ACC112 (cell line): ENCODE results near the gene SF3B5.

Experiments used
- H2AFZ ChIP-seq: fragments of 200-600 bp; sonication (generic); one replicate; pipeline ENCODE4 v1.6.0; 2017; ENCODE audit warnings: antibody characterized with exemption, low read length; ENCODE audit not compliant: unreplicated experiment
- H3K27ac ChIP-seq: fragments of 200-600 bp; sonication (generic); 2 replicates; pipeline ENCODE4 v1.5.1; 2014; ENCODE audit warnings: low read depth, mild to moderate bottlenecking, antibody characterized with exemption, low read length, moderate library complexity
- H3K27me3 ChIP-seq: fragments of 200-600 bp; sonication (generic); 2 replicates; pipeline ENCODE4 v1.6.1; 2014; ENCODE audit warnings: mild to moderate bottlenecking, antibody characterized with exemption, low read length, moderate library complexity, mixed read lengths; ENCODE audit not compliant: insufficient read depth
- H3K36me3 ChIP-seq: fragments of 200-600 bp; sonication (generic); 2 replicates; pipeline ENCODE4 v1.6.1; 2016; ENCODE audit warnings: mild to moderate bottlenecking, antibody characterized with exemption, low read length, moderate library complexity, mixed read lengths; ENCODE audit not compliant: insufficient read depth
- H3K4me1 ChIP-seq: fragments of 200-600 bp; sonication (generic); one replicate; pipeline ENCODE4 v1.6.1; 2016; ENCODE audit warnings: low read length, mixed read lengths; ENCODE audit not compliant: insufficient read depth, unreplicated experiment, control insufficient read depth
- H3K4me3 ChIP-seq: fragments of 200-600 bp; sonication (generic); 2 replicates; pipeline ENCODE4 v1.5.1; 2014; ENCODE audit warnings: mild to moderate bottlenecking, low read depth, low read length
- H3K79me2 ChIP-seq: fragments of 200-600 bp; sonication (generic); one replicate; pipeline ENCODE4 v1.6.0; 2016; ENCODE audit warnings: low read length; ENCODE audit not compliant: control insufficient read depth, unreplicated experiment, insufficient read depth

Gene SF3B5

DNA sequence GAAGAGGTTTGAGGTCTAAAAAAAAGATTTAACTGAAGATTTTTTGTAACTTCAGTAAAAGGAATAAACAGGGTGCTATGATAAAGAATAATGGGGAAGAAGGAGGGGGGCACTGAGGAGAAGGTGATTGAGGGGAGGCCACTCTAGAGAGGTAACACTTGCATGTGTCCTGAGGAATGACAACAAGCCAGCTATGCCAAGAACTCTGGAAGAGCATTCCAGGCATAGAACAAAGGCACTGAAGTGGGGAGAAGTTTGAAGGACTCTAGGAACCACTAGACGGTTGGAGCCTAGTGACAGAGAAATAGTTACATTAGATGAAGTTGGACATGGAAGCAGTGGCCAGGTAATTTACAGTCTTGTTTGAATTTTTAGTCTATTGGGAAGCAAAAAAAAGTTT is 10.8 kb upstream of the SF3B5 start:
- Histone ChIP-seq H2AFZ (no peak overlapping the region), H3K36me3 (no peaks in the 10 kb centered on the region), H3K27ac (no peak overlapping the region), H3K27me3 (no peaks in the 10 kb centered on the region), H3K4me1 (no peaks in the 10 kb centered on the region), H3K79me2 (no peaks in the 10 kb centered on the region), H3K4me3 (no peak overlapping the region)

DNA sequence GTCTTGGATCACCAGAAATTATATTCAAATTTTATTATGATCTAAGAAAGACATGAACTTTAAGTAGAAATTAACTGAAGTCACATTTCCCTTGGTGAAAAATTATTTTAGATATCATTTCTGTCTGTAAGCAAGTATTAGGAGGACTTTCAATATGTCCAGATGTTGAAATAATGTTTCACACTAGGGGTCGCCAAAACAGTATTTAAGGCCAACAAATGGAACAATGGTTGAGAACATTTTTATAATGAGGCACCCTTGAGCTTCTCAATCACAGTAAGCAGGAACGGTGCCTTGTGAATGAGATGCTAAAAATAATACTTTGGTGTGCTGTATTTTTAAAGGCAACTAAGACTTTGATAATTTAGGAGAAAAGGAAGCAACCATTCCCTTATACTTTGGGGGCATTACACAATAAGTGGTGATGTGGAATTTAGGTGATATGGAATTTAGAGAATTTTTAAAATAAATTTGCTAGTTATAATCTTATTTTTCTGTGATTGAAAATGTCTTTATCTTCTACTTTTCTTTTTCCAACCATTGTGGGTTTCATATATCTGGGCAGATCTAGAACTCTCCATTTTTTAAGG is 9.6 kb upstream of the SF3B5 start:
- no peaks in the 10 kb centered on the region for H3K4me1 ChIP-seq
- no peaks in the 10 kb centered on the region for H3K79me2 ChIP-seq
- H3K27me3 ChIP-seq = no peaks in the 10 kb centered on the region
- no peaks in the 10 kb centered on the region for H3K36me3 ChIP-seq
- H3K27ac ChIP-seq = no peak overlapping the region
- H3K4me3 ChIP-seq = no peak overlapping the region
- peak overlapping the region; percentile 6 for H2AFZ ChIP-seq

DNA sequence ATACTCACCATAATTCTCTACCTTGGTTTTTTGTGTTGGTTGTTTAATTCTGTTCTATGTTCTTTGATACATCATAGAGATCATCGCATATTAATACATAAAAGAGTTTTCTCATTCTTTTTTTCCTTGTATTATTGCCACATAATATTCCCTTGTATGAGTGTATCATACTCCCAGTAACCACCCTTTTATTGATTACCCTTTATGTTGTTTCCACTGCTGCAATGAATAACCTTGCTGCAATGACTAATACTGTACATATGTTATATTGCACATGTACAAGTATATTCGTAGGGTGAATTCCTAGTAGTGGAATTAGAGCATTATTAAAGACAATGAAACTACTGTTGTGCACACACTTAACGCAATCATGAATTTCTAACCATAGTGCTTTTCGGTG is 9.1 kb upstream of the SF3B5 start:
- Histone ChIP-seq H3K27ac (no peak overlapping the region), H3K27me3 (no peaks in the 10 kb centered on the region), H3K4me1 (no peaks in the 10 kb centered on the region), H3K36me3 (no peaks in the 10 kb centered on the region), H3K4me3 (no peak overlapping the region), H2AFZ (no peak overlapping the region), H3K79me2 (no peaks in the 10 kb centered on the region)

DNA sequence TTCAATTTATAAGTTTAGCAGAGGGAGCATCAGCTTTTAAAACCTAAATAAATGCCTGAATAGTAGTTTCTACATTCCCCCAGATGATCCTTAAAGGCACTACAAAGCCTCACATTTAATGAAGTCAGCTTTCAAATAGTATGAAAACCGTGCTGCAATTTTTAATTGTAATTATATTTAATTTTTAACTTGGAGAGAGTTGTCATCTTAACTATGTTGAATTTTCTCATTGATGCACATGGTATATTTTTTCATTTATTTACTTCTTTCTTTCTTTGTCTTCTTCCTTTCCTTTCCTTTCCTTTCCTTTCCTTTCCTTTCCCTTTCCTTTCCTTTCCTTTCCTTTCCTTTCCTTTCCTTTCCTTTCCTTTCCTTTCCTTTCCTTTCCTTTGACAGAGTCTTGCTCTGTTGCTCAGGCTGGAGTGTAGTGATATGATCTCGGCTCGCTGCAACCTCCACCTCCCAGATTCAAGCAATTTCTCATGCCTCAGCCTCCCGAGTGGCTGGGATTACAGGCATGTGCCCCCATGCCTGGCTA is 7.7 kb upstream of the SF3B5 start:
- Histone ChIP-seq H3K27ac (no peak overlapping the region), H3K4me3 (no peak overlapping the region), H2AFZ (no peak overlapping the region), H3K79me2 (no peaks in the 10 kb centered on the region), H3K36me3 (no peaks in the 10 kb centered on the region), H3K27me3 (no peaks in the 10 kb centered on the region), H3K4me1 (no peaks in the 10 kb centered on the region)

DNA sequence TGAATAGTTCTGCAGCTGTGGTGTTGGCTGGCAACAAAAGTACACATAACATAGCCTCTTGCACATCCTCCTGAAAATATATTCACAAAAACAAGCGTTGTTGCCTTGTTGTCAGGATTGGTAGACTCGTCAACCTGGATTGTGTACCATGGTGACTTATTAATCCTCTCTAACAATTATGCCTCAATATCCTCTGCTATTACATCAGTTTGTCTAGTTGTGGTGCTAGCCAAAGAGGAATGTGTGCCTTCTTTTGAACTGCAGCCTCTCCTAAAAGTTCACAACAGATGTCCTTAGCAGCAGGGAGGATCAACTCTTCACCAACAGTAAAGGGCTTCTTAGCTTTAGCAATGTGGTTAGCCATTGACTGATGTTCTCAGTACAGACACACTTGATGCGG is 3.6 kb upstream of the SF3B5 start:
- Histone ChIP-seq H3K79me2 (peaks cover 14% of the 10 kb centered on the region), H3K36me3 (no peaks in the 10 kb centered on the region), H3K27me3 (no peaks in the 10 kb centered on the region), H3K4me3 (no peak overlapping the region), H3K27ac (no peak overlapping the region), H3K4me1 (peaks cover 5% of the 10 kb centered on the region), H2AFZ (no peak overlapping the region)

DNA sequence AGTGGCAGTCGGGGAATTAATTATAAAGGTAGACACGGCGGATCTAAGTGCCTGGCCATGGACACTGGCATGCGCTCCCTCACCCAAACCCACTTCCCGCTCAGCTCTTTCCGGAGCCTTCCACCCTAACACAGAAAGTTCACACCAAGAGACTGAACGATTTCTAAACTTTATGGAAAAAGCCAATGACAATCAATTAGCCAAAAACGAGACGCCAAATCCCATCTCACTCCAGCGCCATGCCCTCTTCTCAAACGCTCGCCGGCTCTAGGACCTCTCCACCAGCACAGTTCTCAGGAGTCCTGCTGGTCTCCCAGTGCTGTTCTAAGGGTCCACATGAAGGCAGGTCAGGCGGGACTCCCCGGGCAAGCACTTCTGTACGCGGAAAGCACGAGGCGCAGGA is 641 bp downstream of the SF3B5 start:
- Histone ChIP-seq H3K27ac (peak overlapping the region; percentile 53; the same call in 1 of the 2 replicates), H3K27me3 (no peaks in the 10 kb centered on the region), H3K36me3 (no peaks in the 10 kb centered on the region), H3K4me3 (peak overlapping the region; percentile 89), H3K4me1 (peaks cover 18% of the 10 kb centered on the region), H3K79me2 (peaks cover 21% of the 10 kb centered on the region), H2AFZ (peak overlapping the region; percentile 51)

DNA sequence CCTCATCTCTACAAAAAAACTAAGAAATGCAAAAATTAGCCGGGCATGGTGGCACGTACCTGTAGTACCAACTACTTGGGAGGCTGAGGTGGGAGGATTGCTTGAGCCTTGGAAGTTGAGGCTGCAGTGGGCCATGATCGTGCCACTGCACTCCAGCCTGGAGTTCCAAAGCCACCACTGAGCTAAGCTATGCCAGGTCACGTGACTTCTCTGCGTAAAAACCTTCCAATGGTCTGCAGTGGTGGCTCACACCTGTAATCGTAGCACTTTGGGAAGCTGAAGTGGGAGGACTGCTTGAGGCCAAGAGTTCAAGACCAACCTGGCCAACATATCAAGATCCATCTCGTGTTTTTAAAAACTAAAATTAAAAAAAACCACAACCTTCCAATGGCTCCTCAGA is 1.7 kb downstream of the SF3B5 start:
- Histone ChIP-seq H3K27me3 (no peaks in the 10 kb centered on the region), H2AFZ (no peak overlapping the region), H3K4me3 (peak overlapping the region; percentile 89), H3K27ac (no peak overlapping the region), H3K36me3 (no peaks in the 10 kb centered on the region), H3K4me1 (peaks cover 18% of the 10 kb centered on the region), H3K79me2 (peaks cover 21% of the 10 kb centered on the region)

DNA sequence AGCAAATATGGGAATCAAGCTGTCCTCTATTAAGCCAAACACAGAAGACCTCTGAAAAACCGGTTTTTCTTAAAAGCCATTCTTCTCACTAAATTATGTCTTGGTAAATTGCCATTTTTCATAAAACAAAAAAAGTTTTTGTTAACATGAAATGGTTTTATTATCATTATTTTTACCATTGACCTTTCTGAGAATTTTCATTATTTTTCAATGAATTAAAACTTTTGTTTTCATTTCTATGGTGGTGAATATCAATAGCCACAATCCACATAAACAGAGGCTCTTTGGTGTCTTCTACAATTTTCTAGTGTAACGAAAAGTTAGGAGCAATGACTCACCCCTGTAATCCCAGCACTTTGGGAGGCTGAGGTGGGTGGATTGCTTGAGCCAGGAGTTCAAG is 2.1 kb downstream of the SF3B5 start:
- Histone ChIP-seq H3K4me3 (no peak overlapping the region; the same call in 1 of the 2 replicates), H3K4me1 (peaks cover 18% of the 10 kb centered on the region), H3K27ac (no peak overlapping the region), H3K27me3 (no peaks in the 10 kb centered on the region), H3K36me3 (no peaks in the 10 kb centered on the region), H3K79me2 (peaks cover 21% of the 10 kb centered on the region), H2AFZ (no peak overlapping the region)

DNA sequence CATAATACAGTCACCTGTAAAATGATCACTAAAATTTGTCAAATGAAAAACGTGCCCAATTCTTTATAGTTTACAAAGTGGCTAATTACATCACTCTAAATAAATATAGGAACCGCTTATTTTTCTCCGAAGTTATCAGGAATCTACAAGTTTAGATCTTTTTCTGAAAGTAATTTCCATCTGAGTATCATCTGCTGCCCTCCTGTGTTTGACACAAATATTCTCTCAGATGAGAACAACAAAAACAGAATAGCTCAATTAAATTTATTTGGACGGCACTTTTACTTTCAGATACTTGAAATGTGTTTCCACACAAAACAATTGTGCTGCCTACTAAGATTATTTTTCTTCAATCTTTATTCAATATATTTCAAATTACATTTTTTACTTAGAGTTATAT is 5.0 kb downstream of the SF3B5 start:
- no peaks in the 10 kb centered on the region for H3K27me3 ChIP-seq
- no peak overlapping the region for H3K27ac ChIP-seq
- H3K4me3 ChIP-seq = no peak overlapping the region
- peaks cover 21% of the 10 kb centered on the region for H3K79me2 ChIP-seq
- no peaks in the 10 kb centered on the region for H3K36me3 ChIP-seq
- H3K4me1 ChIP-seq = peaks cover 18% of the 10 kb centered on the region
- H2AFZ ChIP-seq = no peak overlapping the region

DNA sequence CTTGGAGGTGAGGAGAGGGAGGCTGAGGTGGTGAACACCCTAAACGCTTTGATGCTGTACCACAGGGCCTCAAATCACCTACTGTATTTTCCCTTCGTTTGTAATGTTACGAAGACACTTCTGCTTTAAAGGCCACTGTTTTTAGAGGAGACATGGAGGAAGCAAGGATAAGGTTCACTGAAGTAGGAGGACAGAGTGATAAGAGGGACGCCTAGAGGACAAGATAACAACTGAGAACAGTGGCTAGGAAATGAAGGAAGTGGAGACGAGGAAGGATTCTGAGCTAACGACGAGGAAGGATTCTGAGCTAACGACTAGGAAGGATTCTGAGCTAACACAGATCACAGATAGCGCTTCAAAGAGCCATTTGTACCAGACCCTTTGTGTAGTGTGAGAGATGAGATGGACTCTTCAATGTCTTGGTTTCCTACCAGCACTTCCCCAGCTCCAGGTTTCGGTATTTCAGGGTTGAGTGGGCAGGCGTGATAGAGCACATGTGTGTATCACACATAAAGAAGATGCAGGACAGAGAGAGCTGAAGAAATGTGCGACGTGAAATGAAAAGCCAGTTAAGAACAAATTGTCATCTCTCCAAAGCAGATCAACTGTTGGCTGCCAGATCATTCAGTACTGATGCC is 7.5 kb downstream of the SF3B5 start:
- Histone ChIP-seq H2AFZ (no peak overlapping the region), H3K4me1 (peaks cover 3% of the 10 kb centered on the region), H3K79me2 (no peaks in the 10 kb centered on the region), H3K27me3 (no peaks in the 10 kb centered on the region), H3K27ac (no peak overlapping the region), H3K4me3 (no peak overlapping the region), H3K36me3 (no peaks in the 10 kb centered on the region)

DNA sequence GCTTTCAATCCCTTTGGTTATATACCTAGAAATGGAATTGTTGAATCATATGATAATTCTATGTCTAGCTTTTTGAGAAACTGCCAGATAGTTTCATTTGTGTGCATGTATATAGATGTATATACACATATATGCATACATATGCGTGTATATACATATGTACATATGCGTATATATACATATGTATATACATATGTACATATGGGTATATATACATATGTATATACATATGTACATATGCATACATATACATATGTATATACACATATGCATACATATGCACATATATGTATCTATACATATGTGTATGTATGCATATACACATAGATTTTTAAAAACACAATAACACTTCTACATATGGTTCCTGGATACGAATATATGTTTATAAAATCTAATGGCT is 8.4 kb downstream of the SF3B5 start:
- no peaks in the 10 kb centered on the region for H3K79me2 ChIP-seq
- H3K4me1 ChIP-seq = no peaks in the 10 kb centered on the region
- H3K4me3 ChIP-seq = no peak overlapping the region
- no peak overlapping the region for H3K27ac ChIP-seq
- no peaks in the 10 kb centered on the region for H3K27me3 ChIP-seq
- H2AFZ ChIP-seq = no peak overlapping the region
- H3K36me3 ChIP-seq = no peaks in the 10 kb centered on the region
